ENCODE data around the gene PLEKHG2.

Gene PLEKHG2

GRCh38 chr19:39403331-39404312, 8.8 kb upstream of the PLEKHG2 start:
- in situ Hi-C loops (cut with MboI; ENCODE audit: low sequenced_read_pairs), result no loop called here

- in situ Hi-C loops (cut with MboI; ENCODE audit: low sequenced_read_pairs), result no loop called here
Observed at GRCh38 chr19:39405261-39405957, 7.1 kb upstream of the PLEKHG2 start.

- in situ Hi-C loops (cut with MboI; ENCODE audit: low sequenced_read_pairs), result no loop called here
Observed at GRCh38 chr19:39405958-39406655, 6.4 kb upstream of the PLEKHG2 start.

- in situ Hi-C loops (cut with MboI; ENCODE audit: low sequenced_read_pairs), result no loop called here
Observed at GRCh38 chr19:39406656-39407409, 5.6 kb upstream of the PLEKHG2 start, which contains the start of gene ZFP36. Gene ZFP36, plus strand, starts transcription at chr19:39406847. Its CDS starts 58 bp downstream, at chr19:39406905.

GRCh38 chr19:39407410-39407659, 5.1 kb upstream of the PLEKHG2 start:
- in situ Hi-C loops (cut with MboI; ENCODE audit: low sequenced_read_pairs), result no loop called here

- in situ Hi-C loops (cut with MboI; ENCODE audit: low sequenced_read_pairs), result no loop called here
Observed at GRCh38 chr19:39407660-39408391, 4.6 kb upstream of the PLEKHG2 start.

- in situ Hi-C loops (cut with MboI; ENCODE audit: low sequenced_read_pairs), result no loop called here
Observed at GRCh38 chr19:39408392-39409207, 3.9 kb upstream of the PLEKHG2 start.

GRCh38 chr19:39409208-39410016, 3.1 kb upstream of the PLEKHG2 start:
- in situ Hi-C loops (cut with MboI; ENCODE audit: low sequenced_read_pairs), result no loop called here

- in situ Hi-C loops (cut with MboI; ENCODE audit: low sequenced_read_pairs), result no loop called here
Observed at GRCh38 chr19:39410017-39410830, 2.2 kb upstream of the PLEKHG2 start.

- in situ Hi-C loops (cut with MboI; ENCODE audit: low sequenced_read_pairs), result no loop called here
Observed at GRCh38 chr19:39410831-39411080, 1.7 kb upstream of the PLEKHG2 start.

GRCh38 chr19:39411081-39411831, 1.2 kb upstream of the PLEKHG2 start:
- in situ Hi-C loops (cut with MboI; ENCODE audit: low sequenced_read_pairs), result no loop called here

- in situ Hi-C loops (cut with MboI; ENCODE audit: low sequenced_read_pairs), result no loop called here
Observed at GRCh38 chr19:39411832-39412099, 703 bp upstream of the PLEKHG2 start.

GRCh38 chr19:39412867-39413271, 400 bp downstream of the PLEKHG2 start:
- in situ Hi-C loops (cut with MboI; ENCODE audit: low sequenced_read_pairs), result no loop called here

- in situ Hi-C loops (cut with MboI; ENCODE audit: low sequenced_read_pairs), result no loop called here
Observed at GRCh38 chr19:39413272-39413910, 922 bp downstream of the PLEKHG2 start.

- in situ Hi-C loops (cut with MboI; ENCODE audit: low sequenced_read_pairs), result no loop called here
Observed at GRCh38 chr19:39413911-39414608, 1.6 kb downstream of the PLEKHG2 start.

All from hTERT RPE-1 (cell line).